B cell (primary cell): ENCODE measurements around the gene MAL. TPM values are rescaled to one million over a fixed set of nuclear protein-coding genes. Genes with fewer than 3 reads are reported as not detected.

ENCODE experiments used
- ATAC-seq: fragments of 200-7000 bp; cut with Tn5 transposase; one replicate; pipeline ENCODE4 v1.10.0; 2021; ENCODE audit warnings: low read depth, mild to moderate bottlenecking, moderate number of reproducible peaks, moderate library complexity
- CTCF ChIA-PET: fragments of 350-600 bp; sonication (Branson Sonifier 250); formaldehyde crosslinking; loops from one replicate; lab custom pipeline; 2021; ENCODE audit warnings: antibody characterized with exemption, inconsistent platforms; lab: Charles Lee
- POLR2A ChIA-PET: fragments of 350-600 bp; sonication (Branson Sonifier 250); formaldehyde crosslinking; loops from one replicate; lab custom pipeline; 2021; ENCODE audit warnings: antibody characterized with exemption; lab: Charles Lee
- DNase-seq: peaks from one replicate; pipeline ENCODE4 v3.0.0; 2013
- H2AFZ ChIP-seq: 2 replicates; pipeline ENCODE4 v1.6.1; 2012; ENCODE audit warnings: mild to moderate bottlenecking, low read depth, low read length; ENCODE audit not compliant: insufficient read depth, poor library complexity, severe bottlenecking
- H3K27ac ChIP-seq, 2 donors: 1 replicate in 1 of 2; 2 replicates in 1 of 2; pipeline ENCODE4 v1.5.1; 2012 to 2013; ENCODE audit warnings: low read length in 2 of 2, mild to moderate bottlenecking in 2 of 2, moderate library complexity in 1 of 2
- H3K27me3 ChIP-seq, 4 experiments: fragments of 200-600 bp in 1 of 4; sonication (generic) in 1 of 4; replicated peaks in 1 of 4; 1 replicate in 2 of 4; 2 replicates in 2 of 4; pipeline versions ENCODE4 v1.6.1 to v1.7.0; 2013 to 2016; ENCODE audit warnings: low read length in 3 of 4, mild to moderate bottlenecking in 2 of 4, mixed read lengths in 1 of 4, moderate library complexity in 1 of 4; ENCODE audit not compliant: insufficient read depth in 4 of 4, control insufficient read depth in 3 of 4; ENCODE audit errors: control extremely low read depth in 1 of 4
- H3K36me3 ChIP-seq, 2 experiments: replicated peaks in 1 of 2; 1 replicate in 1 of 2; 2 replicates in 1 of 2; pipeline versions ENCODE4 v1.6.1 to v1.7.1; 2013; ENCODE audit warnings: low read length in 1 of 2; ENCODE audit not compliant: insufficient read depth in 2 of 2, control insufficient read depth in 1 of 2; ENCODE audit errors: control extremely low read depth in 1 of 2, extremely low read depth in 1 of 2
- H3K4me1 ChIP-seq, 2 donors: fragments of 200-600 bp in 1 of 2; sonication (generic) in 1 of 2; 1 replicate in 1 of 2; 2 replicates in 1 of 2; pipeline versions ENCODE4 v1.5.1 to v1.6.1; 2013 to 2017; ENCODE audit warnings: low read length in 2 of 2; ENCODE audit not compliant: control insufficient read depth in 2 of 2, insufficient read depth in 2 of 2
- H3K4me2 ChIP-seq: replicated peaks from 2 replicates; pipeline ENCODE3; 2012; ENCODE audit warnings: mild to moderate bottlenecking, low read depth, low read length; ENCODE audit not compliant: poor library complexity, severe bottlenecking
- H3K4me3 ChIP-seq, 5 experiments: fragments of 200-600 bp in 1 of 5; sonication (generic) in 1 of 5; 1 replicate in 3 of 5; 2 replicates in 2 of 5; pipeline versions ENCODE4 v1.5.1 to v1.7.0; 2011 to 2016; ENCODE audit warnings: low read length in 4 of 5, mild to moderate bottlenecking in 4 of 5, low read depth in 2 of 5, control low read depth in 1 of 5, moderate library complexity in 1 of 5; ENCODE audit not compliant: insufficient read depth in 1 of 5; ENCODE audit errors: control extremely low read depth in 1 of 5, extremely low read depth in 1 of 5
- H3K79me2 ChIP-seq: fragments of 200-600 bp; sonication (generic); one replicate; pipeline ENCODE4 v1.6.0; 2016; ENCODE audit warnings: low read length; ENCODE audit not compliant: control insufficient read depth, insufficient read depth
- H3K9ac ChIP-seq: fragments of 200-600 bp; sonication (generic); 2 replicates; pipeline ENCODE4 v1.6.1; 2017; ENCODE audit warnings: mild to moderate bottlenecking, low read length, moderate library complexity
- H3K9me3 ChIP-seq, 3 donors: one replicate each; pipeline versions ENCODE4 v1.6.1 to v1.7.1; 2013; ENCODE audit warnings: low read length in 2 of 3; ENCODE audit not compliant: control insufficient read depth in 2 of 3, insufficient read depth in 1 of 3; ENCODE audit errors: control extremely low read depth in 1 of 3
- H4K20me1 ChIP-seq: 2 replicates; pipeline ENCODE4 v1.6.0; 2012; ENCODE audit warnings: mild to moderate bottlenecking, low read length; ENCODE audit not compliant: insufficient read depth, control insufficient read depth, poor library complexity, severe bottlenecking
- H3K27ac Mint-ChIP-seq: one replicate; pipeline ENCODE4 v1.8.0; 2021; ENCODE audit warnings: mixed read lengths
- H3K27me3 Mint-ChIP-seq: one replicate; pipeline ENCODE4 v1.8.0; 2021; ENCODE audit warnings: mixed read lengths
- H3K4me1 Mint-ChIP-seq: one replicate; pipeline ENCODE4 v1.8.0; 2021; ENCODE audit warnings: mixed read lengths
- H3K4me3 Mint-ChIP-seq: one replicate; pipeline ENCODE4 v1.8.0; 2021; ENCODE audit warnings: mixed read lengths
- H3K9me3 Mint-ChIP-seq: one replicate; pipeline ENCODE4 v1.8.0; 2022; ENCODE audit warnings: mixed read lengths; ENCODE audit not compliant: insufficient read depth
- CTCF ChIP-seq: fragments of 200-600 bp; IDR thresholded peaks from one replicate; pipeline ENCODE4 v1.8.0; 2022; ENCODE audit warnings: antibody characterized with exemption, mild to moderate bottlenecking
- EZH2 ChIP-seq: IDR thresholded peaks from 2 replicates; pipeline ENCODE4 v1.6.1; 2012; ENCODE audit warnings: borderline replicate concordance, low read depth, mild to moderate bottlenecking, moderate library complexity, low read length; ENCODE audit not compliant: insufficient read depth, poor library complexity, severe bottlenecking
- WGBS: methylation state at CpG from one replicate; pipeline ENCODE4 v1.1.5; 2013; ENCODE audit warnings: missing lambda C conversion rate; ENCODE audit not compliant: insufficient coverage; 5-methylcytosine and 5-hydroxymethylcytosine counted together
- intact Hi-C: fragments of 100-400 bp; cut with micrococcal nuclease; formaldehyde crosslinking; loops from one replicate; pipeline ENCODE4 v1.10.0; 2022
- polyA plus RNA-seq: library from polyadenylated mRNA; depleted of rRNA; stranded (reverse); fragments of >200 nt; gene quantifications from 2 replicates; pipeline ENCODE4 v1.2.3, GENCODE V29; 2012
- total RNA-seq, 2 donors: library from RNA; stranded (reverse); fragments of 120-200 nt in 1 of 2; gene quantifications; 1 replicate in 1 of 2; 2 replicates in 1 of 2; pipeline versions ENCODE4 v1.2.3 to v1.2.4, GENCODE V29; 2013 to 2022

The MAL gene
- total and polyA plus RNA-seq, 2 donors (not counting 1 experiment from before 2014, with no cell fraction given), result 0.74 to 3.0 TPM

GRCh38 chr2:95010126-95010525 lies 15.4 kb upstream of the MAL start:
- intact Hi-C loops, result no loop called here
- Histone ChIP-seq H4K20me1 (no peaks in the 10 kb centered on the region), H3K27ac (no peak overlapping the region), H3K79me2 (no peaks in the 10 kb centered on the region), H3K4me2 (no peak overlapping the region), H2AFZ (no peak overlapping the region), H3K4me3 (no peak overlapping the region), H3K9ac (no peak overlapping the region), H3K36me3 (no peaks in the 10 kb centered on the region), H3K4me1 (no peaks in the 10 kb centered on the region), H3K9me3 (no peaks in the 10 kb centered on the region), H3K27me3 (no peaks in the 10 kb centered on the region)
- CTCF ChIA-PET, result no interaction called here
- DNase-seq (no peak), ATAC-seq (no peak)
- no peak overlapping the region for H3K4me3 Mint-ChIP-seq
- WGBS, result 95% methylated on average over 7 of the region's 10 CpGs
- POLR2A ChIA-PET, result no interaction called here
- H3K27ac Mint-ChIP-seq, result no peak overlapping the region
- no peaks in the 10 kb centered on the region for H3K9me3 Mint-ChIP-seq
- H3K27me3 Mint-ChIP-seq, result peaks cover 7% of the 10 kb centered on the region
- no peak for TF ChIP-seq CTCF
- TF ChIP-seq EZH2, result no peak
- H3K4me1 Mint-ChIP-seq, result no peaks in the 10 kb centered on the region

- no peak overlapping the region for H2AFZ ChIP-seq
- DNase-seq, result no peak
- Mint-ChIP-seq H3K27me3 (peaks cover 7% of the 10 kb centered on the region), H3K27ac (no peak overlapping the region), H3K4me1 (no peaks in the 10 kb centered on the region), H3K9me3 (no peaks in the 10 kb centered on the region), H3K4me3 (no peak overlapping the region)
- H3K36me3 ChIP-seq, result no peaks in the 10 kb centered on the region
- POLR2A ChIA-PET, result no interaction called here
- WGBS, result 97% methylated on average over 9 of the region's 9 CpGs
- intact Hi-C loops, result no loop called here
- ATAC-seq, result no peak
- CTCF ChIA-PET, result no interaction called here
- no peak for TF ChIP-seq CTCF
- TF ChIP-seq EZH2, result no peak
- no peak overlapping the region for H3K4me3 ChIP-seq
- no peaks in the 10 kb centered on the region for H3K79me2 ChIP-seq
- no peaks in the 10 kb centered on the region for H4K20me1 ChIP-seq
- H3K27me3 ChIP-seq, result no peaks in the 10 kb centered on the region
- H3K9ac ChIP-seq, result no peak overlapping the region
- H3K4me1 ChIP-seq, result no peaks in the 10 kb centered on the region
- no peaks in the 10 kb centered on the region for H3K9me3 ChIP-seq
- no peak overlapping the region for H3K27ac ChIP-seq
- no peak overlapping the region for H3K4me2 ChIP-seq
Observed at GRCh38 chr2:95010718-95011117, 14.8 kb upstream of the MAL start.
